HEK293T (cell line): ENCODE results near the gene CCDC158.

ENCODE experiments used
- BHLHE40 ChIP-seq: fragments of 450-650 bp; IDR thresholded peaks from 2 replicates; pipeline ENCODE4 v1.6.1; 2016; ENCODE audit warnings: mild to moderate bottlenecking, moderate library complexity, borderline replicate concordance
- CTBP1 ChIP-seq: fragments of 450-650 bp; IDR thresholded peaks from 2 replicates; pipeline ENCODE4 v1.6.1; 2016; ENCODE audit warnings: borderline replicate concordance
- LEF1 ChIP-seq: fragments of 450-650 bp; IDR thresholded peaks from 2 replicates; pipeline ENCODE4 v1.6.1; 2017; ENCODE audit warnings: mild to moderate bottlenecking, borderline replicate concordance
- PKNOX1 ChIP-seq: fragments of 450-650 bp; IDR thresholded peaks from 2 replicates; pipeline ENCODE4 v1.6.1; 2016

- TF ChIP-seq LEF1 (no peak), BHLHE40 (no peak), PKNOX1 (no peak), CTBP1 (no peak)
These were observed 63.0 kb downstream of the CCDC158 start for GRCh38 chr4:76357981-76358380.
